Endothelial cell of umbilical vein (primary cell): ENCODE measurements around the gene HOXA9. TPM values are rescaled to one million over a fixed set of nuclear protein-coding genes. Genes with fewer than 3 reads are reported as not detected.

ENCODE experiments used
- BruUV-seq: library from RNA; stranded (reverse); fragments of 400-500 nt; replicated peaks from 2 replicates; lab custom pipeline; 2021; lab: Mats Ljungman, UMichigan
- CTCF ChIA-PET: fragments of 300-600, 350-600 bp; sonication (Branson Sonifier 250); formaldehyde crosslinking; loops from one replicate; lab custom pipeline; 2021; ENCODE audit warnings: antibody characterized with exemption, inconsistent platforms; lab: Charles Lee
- POLR2A ChIA-PET: fragments of 300-600, 350-600 bp; sonication (Branson Sonifier 250); formaldehyde crosslinking; loops from one replicate; lab custom pipeline; 2021; ENCODE audit warnings: antibody characterized with exemption, inconsistent platforms; lab: Charles Lee
- DNase-seq: peaks from one replicate; pipeline ENCODE4 v3.0.0-alpha.2; 2011; ENCODE audit warnings: low read depth, low spot score
- FAIRE-seq: peaks from 2 replicates; lab custom pipeline; 2011; peaks lifted over from hg19 to GRCh38; lab: Jason Lieb, UNC
- H2AFZ ChIP-seq: 2 replicates; pipeline ENCODE4 v1.6.0; 2012; ENCODE audit warnings: low read depth, low read length, control low read depth, inconsistent platforms
- H3K27ac ChIP-seq: 2 replicates; pipeline ENCODE4 v1.5.1; 2011; ENCODE audit warnings: low read depth, mild to moderate bottlenecking, control low read depth, low read length, moderate library complexity; ENCODE audit not compliant: insufficient read depth
- H3K27me3 ChIP-seq, 2 experiments: 2 replicates each; pipeline versions ENCODE4 v1.6.0 to v1.6.1; 2011; ENCODE audit warnings: low read length in 2 of 2, mixed read lengths in 1 of 2; ENCODE audit not compliant: control insufficient read depth in 2 of 2, insufficient read depth in 2 of 2
- H3K36me3 ChIP-seq, 2 experiments: 2 replicates in 1 of 2; 3 replicates in 1 of 2; pipeline ENCODE4 v1.5.1; 2011; ENCODE audit warnings: low read length in 2 of 2, mild to moderate bottlenecking in 1 of 2, moderate library complexity in 1 of 2; ENCODE audit not compliant: control insufficient read depth in 2 of 2, insufficient read depth in 2 of 2; ENCODE audit errors: extremely low read depth in 1 of 2
- H3K4me1 ChIP-seq: 3 replicates; pipeline ENCODE4 v1.5.1; 2011; ENCODE audit warnings: mild to moderate bottlenecking, low read length; ENCODE audit not compliant: control insufficient read depth, insufficient read depth; ENCODE audit errors: extremely low read depth
- H3K4me2 ChIP-seq: 2 replicates; pipeline ENCODE4 v1.6.1; 2011; ENCODE audit warnings: low read length, control low read depth, mixed read lengths; ENCODE audit not compliant: insufficient read depth
- H3K4me3 ChIP-seq, 3 experiments: fragments of 200-600 bp in 1 of 3; sonication (generic), shearing (Covaris generic) in 1 of 3; replicated peaks in 1 of 3; 2 replicates each; pipeline ENCODE4 v1.5.1; 2011 to 2016; ENCODE audit warnings: control low read depth in 3 of 3, low read length in 3 of 3, mild to moderate bottlenecking in 2 of 3, inconsistent platforms in 1 of 3, low read depth in 1 of 3, moderate library complexity in 1 of 3; ENCODE audit not compliant: insufficient read depth in 1 of 3
- H3K79me2 ChIP-seq: 2 replicates; pipeline ENCODE4 v1.6.0; 2012; ENCODE audit warnings: low read length, inconsistent platforms; ENCODE audit not compliant: control insufficient read depth, insufficient read depth
- H3K9ac ChIP-seq: replicated peaks from 2 replicates; pipeline ENCODE3; 2011; ENCODE audit warnings: low read length, control low read depth; ENCODE audit not compliant: insufficient read depth; ENCODE audit errors: extremely low read depth
- H3K9me1 ChIP-seq: replicated peaks from 3 replicates; pipeline ENCODE4 v1.6.0; 2011; ENCODE audit warnings: mild to moderate bottlenecking, low read length; ENCODE audit not compliant: control insufficient read depth, insufficient read depth; ENCODE audit errors: extremely low read depth
- H3K9me3 ChIP-seq: replicated peaks from 2 replicates; pipeline ENCODE4 v1.5.1; 2012; ENCODE audit warnings: low read length, inconsistent platforms; ENCODE audit not compliant: control insufficient read depth, insufficient read depth
- H4K20me1 ChIP-seq: replicated peaks from 2 replicates; pipeline ENCODE3; 2011; ENCODE audit warnings: mild to moderate bottlenecking, low read length; ENCODE audit not compliant: control insufficient read depth, insufficient read depth; ENCODE audit errors: extremely low read depth
- EZH2 ChIP-seq: IDR thresholded peaks from 2 replicates; pipeline ENCODE4 v1.6.1; 2012; ENCODE audit warnings: borderline replicate concordance, low read depth, mild to moderate bottlenecking, moderate library complexity, low read length, inconsistent platforms; ENCODE audit not compliant: severe bottlenecking
- FOS ChIP-seq: IDR thresholded peaks from 2 replicates; pipeline ENCODE4 v1.6.1; 2011; ENCODE audit warnings: mild to moderate bottlenecking, low read length, moderate library complexity, borderline replicate concordance; ENCODE audit not compliant: insufficient read depth
- GATA2 ChIP-seq: IDR thresholded peaks from 2 replicates; pipeline ENCODE4 v1.7.0; 2011; ENCODE audit warnings: low read depth, mild to moderate bottlenecking, moderate library complexity, mixed read lengths, low read length; ENCODE audit not compliant: insufficient read length, insufficient read depth
- JUN ChIP-seq: IDR thresholded peaks from 2 replicates; pipeline ENCODE4 v1.6.1; 2011; ENCODE audit warnings: borderline replicate concordance, low read depth; ENCODE audit not compliant: insufficient read length, insufficient read depth
- MYC ChIP-seq: IDR thresholded peaks from one replicate; pipeline ENCODE4 v1.6.1; 2011; ENCODE audit warnings: mild to moderate bottlenecking, low read depth, low read length
- POLR2A ChIP-seq: IDR thresholded peaks from 2 replicates; pipeline ENCODE4 v1.6.1; 2012; ENCODE audit warnings: low read depth, mild to moderate bottlenecking, control low read depth, low read length
- POLR2AphosphoS5 ChIP-seq: IDR thresholded peaks from 2 replicates; pipeline ENCODE4 v1.6.1; 2012; ENCODE audit warnings: low read depth, mild to moderate bottlenecking, control low read depth, low read length, moderate library complexity; ENCODE audit not compliant: insufficient read depth
- dilution Hi-C: fragments of 300-500 bp; cut with MboI; formaldehyde crosslinking; loops from one replicate; pipeline ENCODE4 v1.15.0; 2019; ENCODE audit warnings: low sequenced_read_pairs; ENCODE audit not compliant: extremely low pct_ligation_motif_present
- intact Hi-C: fragments of 100-400 bp; cut with micrococcal nuclease; formaldehyde crosslinking; loops from one replicate; pipeline ENCODE4 v1.10.0; 2022
- polyA plus RNA-seq, 4 experiments: library from polyadenylated mRNA; depleted of rRNA in 3 of 4; stranded (reverse) in 3 of 4; unstranded in 1 of 4; fragments of >200 nt; gene quantifications; 2 replicates each; pipeline versions ENCODE4 v1.2.1 to v1.2.3, GENCODE V29; 2011 to 2012; ENCODE audit warnings: missing spikeins in 1 of 4
- total RNA-seq: library from RNA; stranded (reverse); gene quantifications from 2 replicates; pipeline ENCODE4 v1.2.3, GENCODE V29; 2021
- TF ChIP-seq, protein P1 (sequence below): IDR thresholded peaks from 2 replicates; pipeline ENCODE4 v1.6.1; 2011; ENCODE audit not compliant: insufficient read depth, insufficient read length
- TF ChIP-seq, protein P2 (sequence below), 2 donors: IDR thresholded peaks; 1 replicate in 1 of 2; 2 replicates in 1 of 2; pipeline ENCODE4 v1.5.1; 2011; ENCODE audit warnings: low read length in 2 of 2, mild to moderate bottlenecking in 2 of 2, moderate library complexity in 2 of 2, control low read depth in 1 of 2, inconsistent platforms in 1 of 2, low read depth in 1 of 2; ENCODE audit not compliant: insufficient read depth in 1 of 2; ENCODE audit errors: extremely low read depth in 1 of 2

HOXA9 gene
- total and polyA plus RNA-seq, 2 donors (not counting 3 experiments of a cell fraction or from before 2014, with no cell fraction given) = 47.2 to 61.6 TPM

DNA sequence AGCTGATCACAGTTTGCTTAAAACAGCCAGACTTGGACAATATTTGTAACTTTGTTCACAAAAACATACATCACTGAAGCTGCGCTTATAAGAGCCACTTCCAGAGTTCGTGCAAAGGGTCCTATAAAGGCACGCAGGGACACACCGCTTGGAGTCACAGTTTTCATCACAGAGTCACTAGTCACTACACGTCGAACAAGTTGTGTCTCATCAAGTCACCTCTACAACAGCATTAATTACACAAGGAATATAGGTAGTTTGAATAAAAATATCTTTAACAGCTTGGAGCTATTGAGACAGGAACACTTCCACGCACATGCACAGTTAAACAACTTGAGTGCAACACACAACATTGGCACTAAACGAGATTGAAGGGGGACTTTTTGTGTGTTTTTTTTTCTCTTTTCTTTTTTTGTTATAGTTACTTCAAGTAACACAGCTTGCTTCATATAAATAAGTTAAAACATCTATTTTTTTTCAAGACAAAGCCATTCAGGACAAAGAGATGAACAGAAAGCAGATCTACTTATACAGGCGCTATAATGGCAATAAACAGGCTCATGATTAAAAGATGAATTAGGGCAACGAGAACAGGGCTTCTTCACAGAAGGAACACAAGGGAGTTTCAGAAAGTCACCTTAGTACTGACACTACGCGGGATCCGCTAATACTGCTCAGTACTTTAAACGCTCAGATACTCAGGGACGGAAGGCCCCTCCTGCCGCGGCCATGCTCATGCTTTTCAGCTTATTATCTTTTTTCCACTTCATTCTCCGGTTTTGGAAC lies 24.0 kb downstream of the HOXA9 start:
- intact Hi-C loops (loop anchor here (5.0 kb wide), 2 partner anchors 639 to 689 kb away; no protein-coding TSS in a partner anchor), dilution Hi-C loops (no loop called here)
- Histone ChIP-seq H3K27ac (peak overlapping the region; percentile 82), H3K9me1 (no peaks in the 10 kb centered on the region), H3K4me3 (peak overlapping the region; percentile 29 to 84 (median 65)), H2AFZ (no peak overlapping the region), H3K4me1 (peaks cover 74% of the 10 kb centered on the region), H4K20me1 (no peaks in the 10 kb centered on the region), H3K36me3 (peaks cover 0 to 17% of the 10 kb centered on the region in 2 experiments), H3K27me3 (no peaks in the 10 kb centered on the region), H3K9ac (peak overlapping the region; percentile 84), H3K79me2 (peaks cover 96% of the 10 kb centered on the region), H3K4me2 (peak overlapping the region; percentile 92), H3K9me3 (no peaks in the 10 kb centered on the region)
- POLR2A ChIA-PET = interaction anchor here (0.6 to 2.2 kb wide), 4 partner anchors 9 to 23 kb away, joined by 3 to 7 read pairs (median 4); partner anchors contain the start of gene HOXA3
- CTCF ChIA-PET = interaction anchor here (0.7 to 7.0 kb wide), 18 partner anchors 10 to 772 kb away, joined by 3 to 72 read pairs (median 6); partner anchors contain the start of genes HOXA4 and HOXA7
- DNase-seq = no peak
- TF ChIP-seq FOS (no peak), POLR2A (no peak), JUN (no peak), EZH2 (no peak), MYC (no peak), POLR2AphosphoS5 (no peak), GATA2 (no peak)
- TF ChIP-seq, protein P1, sequence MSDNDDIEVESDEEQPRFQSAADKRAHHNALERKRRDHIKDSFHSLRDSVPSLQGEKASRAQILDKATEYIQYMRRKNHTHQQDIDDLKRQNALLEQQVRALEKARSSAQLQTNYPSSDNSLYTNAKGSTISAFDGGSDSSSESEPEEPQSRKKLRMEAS = no peak
- TF ChIP-seq, protein P2, sequence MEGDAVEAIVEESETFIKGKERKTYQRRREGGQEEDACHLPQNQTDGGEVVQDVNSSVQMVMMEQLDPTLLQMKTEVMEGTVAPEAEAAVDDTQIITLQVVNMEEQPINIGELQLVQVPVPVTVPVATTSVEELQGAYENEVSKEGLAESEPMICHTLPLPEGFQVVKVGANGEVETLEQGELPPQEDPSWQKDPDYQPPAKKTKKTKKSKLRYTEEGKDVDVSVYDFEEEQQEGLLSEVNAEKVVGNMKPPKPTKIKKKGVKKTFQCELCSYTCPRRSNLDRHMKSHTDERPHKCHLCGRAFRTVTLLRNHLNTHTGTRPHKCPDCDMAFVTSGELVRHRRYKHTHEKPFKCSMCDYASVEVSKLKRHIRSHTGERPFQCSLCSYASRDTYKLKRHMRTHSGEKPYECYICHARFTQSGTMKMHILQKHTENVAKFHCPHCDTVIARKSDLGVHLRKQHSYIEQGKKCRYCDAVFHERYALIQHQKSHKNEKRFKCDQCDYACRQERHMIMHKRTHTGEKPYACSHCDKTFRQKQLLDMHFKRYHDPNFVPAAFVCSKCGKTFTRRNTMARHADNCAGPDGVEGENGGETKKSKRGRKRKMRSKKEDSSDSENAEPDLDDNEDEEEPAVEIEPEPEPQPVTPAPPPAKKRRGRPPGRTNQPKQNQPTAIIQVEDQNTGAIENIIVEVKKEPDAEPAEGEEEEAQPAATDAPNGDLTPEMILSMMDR (IDR thresholded peaks at IDR 0.05; ENCODE audit: extremely low read depth in 1 of 2, insufficient read depth in 1 of 2, low read depth in 1 of 2, low read length in 2 of 2) = no peak
- peak; percentile 57 for FAIRE-seq
- BruUV-seq = TSS peak; percentile 3
